ENCODE measurements around the gene SPECC1. TPM values are rescaled to one million over a fixed set of nuclear protein-coding genes. Genes with fewer than 3 reads are reported as not detected.

SPECC1 gene
- total RNA-seq, 1 donor from 2014 or later, result 83.0 TPM

DNA sequence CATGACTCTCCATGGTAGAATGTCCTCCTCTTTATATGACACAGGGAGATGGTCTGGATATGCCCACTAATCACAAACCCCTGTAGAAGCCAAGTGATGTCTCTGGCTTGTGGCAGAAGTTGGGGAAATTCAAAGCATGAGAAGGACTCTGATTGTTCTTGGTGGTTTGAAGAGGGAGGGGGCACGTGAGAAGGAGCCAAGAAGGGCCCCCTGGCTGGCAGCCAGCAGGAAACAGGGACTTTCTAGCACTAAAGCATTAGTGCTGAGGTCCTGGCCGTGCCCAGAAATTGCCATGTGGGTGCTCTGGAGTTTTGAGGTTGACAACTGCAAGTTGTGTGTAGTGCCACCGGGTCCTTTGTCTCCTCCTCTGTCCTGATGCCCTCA, 258.3 kb downstream of the SPECC1 start:
- DNase-seq (ENCODE audit: low read depth) (no peak), FAIRE-seq (no peak)
- Histone ChIP-seq H3K27me3 (ENCODE audit: insufficient read depth, low read length) (no peaks in the 10 kb centered on the region), H3K9ac (ENCODE audit: low read length) (no peak overlapping the region), H3K4me2 (ENCODE audit: low read length) (peak overlapping the region; percentile 49), H3K27ac (ENCODE audit: low read depth, low read length) (no peak overlapping the region), H3K4me1 (ENCODE audit: insufficient read depth, low read length) (peaks cover 21% of the 10 kb centered on the region), H4K20me1 (ENCODE audit: insufficient read depth, low read length) (no peaks in the 10 kb centered on the region), H3K79me2 (ENCODE audit: insufficient read depth, low read length) (no peaks in the 10 kb centered on the region), H2AFZ (ENCODE audit: low read depth, low read length) (no peak overlapping the region), H3K36me3 (ENCODE audit: insufficient read depth, low read length) (peaks cover 4% of the 10 kb centered on the region), H3K4me3 (ENCODE audit: insufficient read depth, low read depth, low read length) (no peak overlapping the region), H3K9me3 (ENCODE audit: insufficient read depth, low read depth, low read length) (no peaks in the 10 kb centered on the region)
- Mint-ChIP-seq H3K4me3 (ENCODE audit: unreplicated experiment) (no peak overlapping the region), H3K9me3 (ENCODE audit: unreplicated experiment) (no peaks in the 10 kb centered on the region), H3K36me3 (ENCODE audit: low read depth, unreplicated experiment) (peaks cover 3% of the 10 kb centered on the region), H3K27ac (ENCODE audit: unreplicated experiment) (peak overlapping the region; percentile 51), H3K27me3 (ENCODE audit: low read depth, unreplicated experiment) (no peaks in the 10 kb centered on the region), H3K4me1 (ENCODE audit: low read depth, unreplicated experiment) (peaks cover 49% of the 10 kb centered on the region)
- TF ChIP-seq EZH2 (IDR thresholded peaks at IDR 0.05; ENCODE audit: insufficient read depth, low read length), result no peak
- TF ChIP-seq, protein P1, sequence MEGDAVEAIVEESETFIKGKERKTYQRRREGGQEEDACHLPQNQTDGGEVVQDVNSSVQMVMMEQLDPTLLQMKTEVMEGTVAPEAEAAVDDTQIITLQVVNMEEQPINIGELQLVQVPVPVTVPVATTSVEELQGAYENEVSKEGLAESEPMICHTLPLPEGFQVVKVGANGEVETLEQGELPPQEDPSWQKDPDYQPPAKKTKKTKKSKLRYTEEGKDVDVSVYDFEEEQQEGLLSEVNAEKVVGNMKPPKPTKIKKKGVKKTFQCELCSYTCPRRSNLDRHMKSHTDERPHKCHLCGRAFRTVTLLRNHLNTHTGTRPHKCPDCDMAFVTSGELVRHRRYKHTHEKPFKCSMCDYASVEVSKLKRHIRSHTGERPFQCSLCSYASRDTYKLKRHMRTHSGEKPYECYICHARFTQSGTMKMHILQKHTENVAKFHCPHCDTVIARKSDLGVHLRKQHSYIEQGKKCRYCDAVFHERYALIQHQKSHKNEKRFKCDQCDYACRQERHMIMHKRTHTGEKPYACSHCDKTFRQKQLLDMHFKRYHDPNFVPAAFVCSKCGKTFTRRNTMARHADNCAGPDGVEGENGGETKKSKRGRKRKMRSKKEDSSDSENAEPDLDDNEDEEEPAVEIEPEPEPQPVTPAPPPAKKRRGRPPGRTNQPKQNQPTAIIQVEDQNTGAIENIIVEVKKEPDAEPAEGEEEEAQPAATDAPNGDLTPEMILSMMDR (IDR thresholded peaks at IDR 0.05; ENCODE audit: insufficient read depth, low read depth, low read length), result no peak

DNA sequence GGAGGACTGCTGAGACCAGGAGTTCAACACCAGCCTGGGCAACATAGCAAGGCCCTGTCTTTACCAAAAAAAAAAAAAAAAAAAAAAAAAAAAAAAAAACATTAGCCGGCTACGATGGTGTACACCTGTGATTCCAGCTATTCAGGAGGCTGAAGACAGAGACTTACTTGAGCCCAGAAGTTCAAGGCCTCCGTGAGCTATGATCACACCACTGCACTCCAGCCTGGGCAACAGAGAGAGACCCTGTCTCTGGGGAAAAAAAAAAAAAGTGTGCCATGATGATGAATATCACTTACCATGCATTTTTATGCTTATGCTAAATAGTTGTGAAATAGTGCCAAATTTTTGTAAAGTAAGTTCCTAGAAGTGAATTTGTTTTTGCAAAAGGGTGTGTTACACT, 261.2 kb downstream of the SPECC1 start:
- Mint-ChIP-seq H3K4me1 (ENCODE audit: low read depth, unreplicated experiment) (peaks cover 41% of the 10 kb centered on the region), H3K27ac (ENCODE audit: unreplicated experiment) (no peak overlapping the region), H3K36me3 (ENCODE audit: low read depth, unreplicated experiment) (peaks cover 10% of the 10 kb centered on the region), H3K9me3 (ENCODE audit: unreplicated experiment) (no peaks in the 10 kb centered on the region), H3K27me3 (ENCODE audit: low read depth, unreplicated experiment) (no peaks in the 10 kb centered on the region), H3K4me3 (ENCODE audit: unreplicated experiment) (no peak overlapping the region)
- no peaks in the 10 kb centered on the region for H4K20me1 ChIP-seq (ENCODE audit: insufficient read depth, low read length)
- H3K4me3 ChIP-seq (ENCODE audit: insufficient read depth, low read depth, low read length), result no peak overlapping the region
- no peak overlapping the region for H3K4me2 ChIP-seq (ENCODE audit: low read length)
- no peak for TF ChIP-seq EZH2 (IDR thresholded peaks at IDR 0.05; ENCODE audit: insufficient read depth, low read length)
- TF ChIP-seq, protein P1 (IDR thresholded peaks at IDR 0.05; ENCODE audit: insufficient read depth, low read depth, low read length), result no peak
- FAIRE-seq, result no peak
- H3K27ac ChIP-seq (ENCODE audit: low read depth, low read length), result no peak overlapping the region
- H2AFZ ChIP-seq (ENCODE audit: low read depth, low read length), result no peak overlapping the region
- H3K27me3 ChIP-seq (ENCODE audit: insufficient read depth, low read length), result no peaks in the 10 kb centered on the region
- H3K36me3 ChIP-seq (ENCODE audit: insufficient read depth, low read length), result peaks cover 4% of the 10 kb centered on the region
- no peak for DNase-seq (ENCODE audit: low read depth)
- no peaks in the 10 kb centered on the region for H3K9me3 ChIP-seq (ENCODE audit: insufficient read depth, low read depth, low read length)
- peaks cover 16% of the 10 kb centered on the region for H3K4me1 ChIP-seq (ENCODE audit: insufficient read depth, low read length)
- H3K79me2 ChIP-seq (ENCODE audit: insufficient read depth, low read length), result no peaks in the 10 kb centered on the region
- no peak overlapping the region for H3K9ac ChIP-seq (ENCODE audit: low read length)

DNA sequence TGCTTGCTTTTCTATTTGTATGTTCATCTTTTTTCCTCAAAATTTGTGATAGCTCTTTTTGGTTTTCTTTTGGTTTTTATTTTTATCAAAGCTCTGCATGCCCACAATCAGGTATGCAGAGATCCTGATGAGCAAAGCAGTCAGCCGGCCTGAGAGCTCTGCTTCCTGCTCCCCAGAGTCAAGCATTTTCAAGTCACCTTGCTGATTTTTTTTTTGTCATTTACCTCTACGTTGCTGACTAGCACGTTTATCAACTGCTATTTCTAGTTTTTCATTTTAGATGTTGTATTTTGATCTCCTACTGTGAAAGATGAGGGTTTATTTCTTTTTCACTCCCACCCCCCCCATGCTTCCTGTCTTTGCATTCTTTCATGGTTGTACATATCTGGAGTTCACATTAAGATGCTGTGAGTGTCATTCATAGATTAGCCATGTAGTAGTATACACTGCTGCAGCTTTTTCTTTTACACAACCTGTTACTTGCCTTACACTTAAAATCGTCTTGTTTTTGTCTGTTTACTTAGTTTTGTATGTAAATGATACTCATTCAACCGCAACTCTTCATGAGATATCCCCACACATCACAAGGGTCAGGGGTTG, 262.0 kb downstream of the SPECC1 start:
- Histone ChIP-seq H4K20me1 (ENCODE audit: insufficient read depth, low read length) (no peaks in the 10 kb centered on the region), H3K4me3 (ENCODE audit: insufficient read depth, low read depth, low read length) (no peak overlapping the region), H3K9ac (ENCODE audit: low read length) (no peak overlapping the region), H3K9me3 (ENCODE audit: insufficient read depth, low read depth, low read length) (no peaks in the 10 kb centered on the region), H3K27me3 (ENCODE audit: insufficient read depth, low read length) (no peaks in the 10 kb centered on the region), H3K4me1 (ENCODE audit: insufficient read depth, low read length) (peaks cover 16% of the 10 kb centered on the region), H2AFZ (ENCODE audit: low read depth, low read length) (no peak overlapping the region), H3K36me3 (ENCODE audit: insufficient read depth, low read length) (peaks cover 4% of the 10 kb centered on the region), H3K79me2 (ENCODE audit: insufficient read depth, low read length) (no peaks in the 10 kb centered on the region), H3K4me2 (ENCODE audit: low read length) (peak overlapping the region; percentile 26), H3K27ac (ENCODE audit: low read depth, low read length) (no peak overlapping the region)
- peaks cover 40% of the 10 kb centered on the region for H3K4me1 Mint-ChIP-seq (ENCODE audit: low read depth, unreplicated experiment)
- TF ChIP-seq, protein P1 (IDR thresholded peaks at IDR 0.05; ENCODE audit: insufficient read depth, low read depth, low read length), result no peak
- TF ChIP-seq EZH2 (IDR thresholded peaks at IDR 0.05; ENCODE audit: insufficient read depth, low read length), result no peak
- H3K27me3 Mint-ChIP-seq (ENCODE audit: low read depth, unreplicated experiment), result no peaks in the 10 kb centered on the region
- peak; percentile 43 for FAIRE-seq
- H3K36me3 Mint-ChIP-seq (ENCODE audit: low read depth, unreplicated experiment), result peaks cover 10% of the 10 kb centered on the region
- no peaks in the 10 kb centered on the region for H3K9me3 Mint-ChIP-seq (ENCODE audit: unreplicated experiment)
- peak overlapping the region; percentile 4 for H3K4me3 Mint-ChIP-seq (ENCODE audit: unreplicated experiment)
- DNase-seq (ENCODE audit: low read depth), result no peak
- H3K27ac Mint-ChIP-seq (ENCODE audit: unreplicated experiment), result no peak overlapping the region

All from astrocyte (in vitro differentiated cells and primary cell).